C4-2B (cell line): Measurements from ENCODE around the gene ARGLU1.

Experiments used
- H3K27ac ChIP-seq: fragments of 450-650 bp; 2 replicates; pipeline ENCODE4 v1.5.1; 2017
- ZFX ChIP-seq: fragments of 450-650 bp; IDR thresholded peaks from 2 replicates; pipeline ENCODE4 v1.6.1; 2017
- TF ChIP-seq, protein P1 (sequence below): fragments of 450-650 bp; conservative IDR thresholded peaks from 2 replicates; pipeline ENCODE4 v1.5.1; 2017; ENCODE audit warnings: mild to moderate bottlenecking

The ARGLU1 gene

GRCh38 chr13:106537521-106537920 is 30.4 kb downstream of the ARGLU1 start:
- no peak overlapping the region for H3K27ac ChIP-seq
- no peak for TF ChIP-seq ZFX
- TF ChIP-seq, protein P1, sequence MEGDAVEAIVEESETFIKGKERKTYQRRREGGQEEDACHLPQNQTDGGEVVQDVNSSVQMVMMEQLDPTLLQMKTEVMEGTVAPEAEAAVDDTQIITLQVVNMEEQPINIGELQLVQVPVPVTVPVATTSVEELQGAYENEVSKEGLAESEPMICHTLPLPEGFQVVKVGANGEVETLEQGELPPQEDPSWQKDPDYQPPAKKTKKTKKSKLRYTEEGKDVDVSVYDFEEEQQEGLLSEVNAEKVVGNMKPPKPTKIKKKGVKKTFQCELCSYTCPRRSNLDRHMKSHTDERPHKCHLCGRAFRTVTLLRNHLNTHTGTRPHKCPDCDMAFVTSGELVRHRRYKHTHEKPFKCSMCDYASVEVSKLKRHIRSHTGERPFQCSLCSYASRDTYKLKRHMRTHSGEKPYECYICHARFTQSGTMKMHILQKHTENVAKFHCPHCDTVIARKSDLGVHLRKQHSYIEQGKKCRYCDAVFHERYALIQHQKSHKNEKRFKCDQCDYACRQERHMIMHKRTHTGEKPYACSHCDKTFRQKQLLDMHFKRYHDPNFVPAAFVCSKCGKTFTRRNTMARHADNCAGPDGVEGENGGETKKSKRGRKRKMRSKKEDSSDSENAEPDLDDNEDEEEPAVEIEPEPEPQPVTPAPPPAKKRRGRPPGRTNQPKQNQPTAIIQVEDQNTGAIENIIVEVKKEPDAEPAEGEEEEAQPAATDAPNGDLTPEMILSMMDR: no peak

DNA sequence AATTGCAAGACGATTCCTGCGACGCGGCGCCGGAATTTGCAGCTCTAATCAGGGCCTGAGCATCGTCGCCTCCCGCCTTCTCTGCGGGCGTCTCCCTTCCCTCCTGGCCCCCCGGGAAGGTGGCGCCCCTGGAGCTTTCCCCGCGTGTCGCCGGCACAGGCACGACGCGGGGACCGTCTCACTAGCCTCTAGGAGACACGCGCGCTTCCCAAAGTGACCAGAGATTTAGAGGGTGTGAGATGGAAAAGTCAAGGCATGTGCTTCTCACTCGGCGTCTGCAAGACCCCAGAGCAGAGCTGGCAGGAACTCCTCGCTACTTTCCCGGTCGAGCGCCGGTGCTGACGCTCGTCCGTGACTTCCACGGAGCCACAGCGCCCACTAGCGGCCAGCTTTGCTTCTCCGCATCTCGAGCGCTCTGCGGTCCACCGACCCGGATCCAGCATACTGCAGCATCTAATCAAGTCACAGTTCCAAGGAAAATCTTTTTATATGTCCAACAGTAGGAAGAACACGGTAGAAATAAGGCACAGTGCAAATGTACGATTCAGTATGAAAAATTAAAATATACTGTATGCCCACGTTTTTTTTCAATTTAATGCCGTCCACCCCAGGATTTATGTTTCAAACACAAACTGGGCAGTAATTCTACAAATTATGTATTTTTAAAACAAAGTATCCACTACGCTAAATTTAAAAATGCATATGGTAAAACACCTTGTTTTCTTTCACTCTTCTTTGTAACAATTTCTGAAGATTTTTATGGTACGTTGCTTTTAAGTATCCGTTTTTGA is 31.5 kb downstream of the ARGLU1 start:
- peak overlapping the region; percentile 71 for H3K27ac ChIP-seq

DNA sequence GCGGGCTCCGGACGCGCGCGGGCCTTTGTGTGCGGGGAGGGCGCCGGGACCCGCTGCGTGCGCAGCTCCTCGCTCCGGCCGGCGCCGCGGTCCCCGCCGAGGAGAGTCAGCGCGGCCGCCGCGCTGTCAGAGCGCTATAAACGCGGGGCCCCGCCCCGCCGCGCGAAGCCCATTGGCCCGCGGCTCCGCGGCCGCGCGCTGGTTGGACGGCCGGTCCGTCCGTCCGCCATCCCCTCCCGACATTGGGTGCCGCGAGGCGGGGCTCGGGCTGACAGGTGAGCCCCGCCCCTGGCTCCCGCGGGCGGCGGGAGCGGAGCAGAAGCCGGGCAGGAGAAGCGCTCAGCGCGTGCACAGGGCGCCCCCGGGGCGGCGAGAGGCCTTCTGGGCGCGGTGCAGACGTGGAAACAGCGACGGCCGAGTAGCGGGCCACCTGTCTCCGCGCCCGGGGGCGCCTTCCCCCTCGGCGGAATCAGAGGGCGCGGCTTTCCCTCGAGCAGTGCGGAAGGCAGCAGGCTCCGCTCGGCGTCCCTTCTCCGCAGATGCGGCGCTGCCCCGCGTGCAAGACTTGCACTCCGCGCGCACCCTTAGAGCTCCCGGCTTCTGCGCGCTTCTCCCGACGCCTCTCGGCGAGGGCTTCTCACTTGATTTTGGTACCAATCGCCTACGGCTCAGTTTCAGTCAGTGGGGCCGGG is 32.2 kb downstream of the ARGLU1 start, which contains the start of gene EFNB2:
Gene EFNB2, minus strand, starts transcription at position 111 of the 692 bp plus-strand sequence. CDS start 698 bp downstream, outside the sequence.
- peak within 1 kb of the TSS; percentile 71 for H3K27ac ChIP-seq
- no peak for TF ChIP-seq ZFX
- TF ChIP-seq, protein P1: no peak

More for the DNA sequence above, 31.5 kb downstream of the ARGLU1 start:
- no peak for TF ChIP-seq ZFX
- TF ChIP-seq, protein P1: peak; percentile 92

GRCh38 chr13:106534639-106535551 is 33.0 kb downstream of the ARGLU1 start:
- peak overlapping the region; percentile 71 for H3K27ac ChIP-seq
- TF ChIP-seq ZFX: no peak
- TF ChIP-seq, protein P1: no peak

GRCh38 chr13:106533943-106534638 is 33.8 kb downstream of the ARGLU1 start:
- peak overlapping the region; percentile 71 for H3K27ac ChIP-seq
- peak; percentile 47; the same call in 1 of the 2 replicates for TF ChIP-seq ZFX
- TF ChIP-seq, protein P1: no peak

DNA sequence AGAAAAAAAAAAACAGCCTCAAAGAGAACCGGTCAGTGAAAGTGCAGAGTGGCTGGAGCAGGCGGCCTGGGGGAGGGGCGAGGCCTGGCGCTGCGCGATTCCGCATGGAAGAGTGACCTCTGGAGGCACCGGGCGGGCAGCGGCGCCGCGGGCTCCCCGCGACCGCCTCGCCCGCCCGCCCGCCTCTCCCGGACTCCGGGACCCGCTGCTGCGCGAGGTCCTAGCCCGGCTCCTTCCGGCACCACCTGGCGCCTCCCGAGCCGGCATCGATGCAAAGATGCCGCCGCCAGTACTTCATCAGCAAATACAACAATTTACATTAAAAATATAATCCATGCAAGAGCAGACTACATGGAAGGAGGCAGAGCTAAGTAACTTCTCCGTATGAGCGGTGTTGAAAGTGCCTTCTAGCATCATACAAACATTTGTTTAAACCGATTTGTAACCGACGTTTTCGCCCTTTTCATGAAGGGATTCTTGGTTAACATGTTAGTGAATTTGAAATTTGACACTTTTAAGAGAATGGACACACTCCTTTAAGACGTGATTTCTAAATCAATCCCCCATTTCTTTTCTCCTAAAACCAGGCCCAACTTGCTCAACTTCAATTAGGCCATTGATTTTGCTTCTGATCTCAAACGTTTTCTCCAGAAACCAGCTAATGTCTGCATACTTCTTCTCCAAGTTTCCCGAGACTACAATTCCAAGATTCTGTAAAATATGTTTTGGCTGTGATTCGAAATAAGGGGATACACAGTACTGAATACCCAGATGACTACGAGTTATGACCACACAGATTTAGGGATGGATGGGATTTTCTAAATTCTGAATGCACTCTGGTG is 34.6 kb downstream of the ARGLU1 start:
- TF ChIP-seq ZFX: no peak
- TF ChIP-seq, protein P1: peak; percentile 87
- peak overlapping the region; percentile 71 for H3K27ac ChIP-seq
